ENCODE data around the gene OR5H2. TPM values are rescaled to one million over a fixed set of nuclear protein-coding genes. Genes with fewer than 3 reads are reported as not detected.

The OR5H2 gene
- total RNA-seq, 3 donors from 2014 or later (not counting 1 experiment from before 2014, with no cell fraction given) = not detected

DNA sequence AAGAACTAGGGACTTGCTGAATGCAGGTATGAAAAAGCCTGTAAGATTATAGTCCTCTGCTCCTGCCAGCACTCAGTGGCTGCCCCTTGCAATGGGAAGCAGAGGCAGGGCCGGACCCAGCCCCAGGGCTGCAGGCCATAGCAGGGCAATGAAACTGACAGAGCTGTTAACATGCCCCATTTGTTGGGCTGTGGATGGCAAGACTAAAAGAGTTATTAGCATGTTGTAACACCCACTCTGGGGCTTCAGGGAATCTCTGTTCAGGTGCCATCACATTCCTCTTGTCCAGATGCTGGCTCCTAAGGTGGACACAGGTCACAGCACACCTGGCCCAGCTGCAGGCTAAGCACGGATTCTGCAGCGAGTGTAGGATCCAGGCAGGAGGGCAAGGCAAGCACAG lies 7.4 kb upstream of the OR5H2 start:
- Histone ChIP-seq H3K4me3 (ENCODE audit: low read length) (no peak overlapping the region), H3K4me1 (ENCODE audit: control insufficient read depth, insufficient read depth, low read length) (no peaks in the 10 kb centered on the region), H3K27ac (ENCODE audit: low read length) (no peak overlapping the region), H3K36me3 (ENCODE audit: control insufficient read depth, insufficient read depth, low read length) (no peaks in the 10 kb centered on the region), H3K27me3 (ENCODE audit: control insufficient read depth, insufficient read depth, low read length) (no peaks in the 10 kb centered on the region), H3K9me3 (ENCODE audit: control insufficient read depth, insufficient read depth, low read length) (peaks cover 3% of the 10 kb centered on the region)
- no peaks in the 10 kb centered on the region for H3K4me1 Mint-ChIP-seq
- no peak for ATAC-seq
- H3K4me3 Mint-ChIP-seq = no peak overlapping the region
- H3K9me3 Mint-ChIP-seq = peaks cover 7 to 10% of the 10 kb centered on the region in 2 donors
- H3K27me3 Mint-ChIP-seq (ENCODE audit: low read depth in 2 of 2) = peaks cover 0 to 2% of the 10 kb centered on the region in 2 donors
- WGBS (ENCODE audit: insufficient coverage) = 84% methylated on average over 3 of the region's 3 CpGs
- H3K36me3 Mint-ChIP-seq = peaks cover 6% of the 10 kb centered on the region
- intact Hi-C loops (cut with micrococcal nuclease) = no loop called here
- H3K27ac Mint-ChIP-seq = no peak overlapping the region
- TF ChIP-seq CTCF (IDR thresholded peaks at IDR 0.05) = no peak
- no peak for DNase-seq

DNA sequence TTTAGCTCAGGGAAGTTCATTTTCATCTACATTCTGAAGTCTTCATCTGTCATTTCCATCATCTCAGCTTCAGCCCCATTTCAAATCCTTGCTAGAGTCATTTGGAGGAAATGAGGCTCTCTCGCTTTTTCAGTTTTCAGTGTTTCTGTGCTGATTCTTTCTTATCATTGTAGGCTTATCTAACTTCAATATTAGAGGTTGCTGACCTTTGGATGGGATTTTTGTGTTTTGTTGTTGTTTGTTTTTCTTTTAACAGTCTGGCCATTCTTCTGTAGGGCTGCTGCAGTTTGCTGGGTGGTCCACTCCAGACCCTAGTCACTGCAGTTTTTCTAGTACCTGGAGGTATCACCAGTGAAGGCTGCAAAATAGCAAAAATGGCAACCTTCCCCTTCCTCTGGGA lies 8.6 kb downstream of the OR5H2 start:
- no peaks in the 10 kb centered on the region for H3K36me3 Mint-ChIP-seq
- Histone ChIP-seq H3K27ac (ENCODE audit: low read length) (no peak overlapping the region), H3K4me1 (ENCODE audit: control insufficient read depth, insufficient read depth, low read length) (no peaks in the 10 kb centered on the region), H3K36me3 (ENCODE audit: control insufficient read depth, insufficient read depth, low read length) (no peaks in the 10 kb centered on the region), H3K4me3 (ENCODE audit: low read length) (no peak overlapping the region), H3K9me3 (ENCODE audit: control insufficient read depth, insufficient read depth, low read length) (no peaks in the 10 kb centered on the region), H3K27me3 (ENCODE audit: control insufficient read depth, insufficient read depth, low read length) (no peaks in the 10 kb centered on the region)
- no peak overlapping the region for H3K27ac Mint-ChIP-seq
- H3K4me3 Mint-ChIP-seq = no peak overlapping the region
- no peak for TF ChIP-seq CTCF (IDR thresholded peaks at IDR 0.05)
- H3K27me3 Mint-ChIP-seq (ENCODE audit: low read depth in 2 of 2) = peaks cover 0 to 3% of the 10 kb centered on the region in 2 donors
- no peak for DNase-seq
- H3K9me3 Mint-ChIP-seq = peaks cover 4 to 7% of the 10 kb centered on the region in 2 donors
- H3K4me1 Mint-ChIP-seq = no peaks in the 10 kb centered on the region
- no peak for ATAC-seq
- 100% methylated on average over 1 of the region's 1 CpG for WGBS (ENCODE audit: insufficient coverage)
- intact Hi-C loops (cut with micrococcal nuclease) = no loop called here

DNA sequence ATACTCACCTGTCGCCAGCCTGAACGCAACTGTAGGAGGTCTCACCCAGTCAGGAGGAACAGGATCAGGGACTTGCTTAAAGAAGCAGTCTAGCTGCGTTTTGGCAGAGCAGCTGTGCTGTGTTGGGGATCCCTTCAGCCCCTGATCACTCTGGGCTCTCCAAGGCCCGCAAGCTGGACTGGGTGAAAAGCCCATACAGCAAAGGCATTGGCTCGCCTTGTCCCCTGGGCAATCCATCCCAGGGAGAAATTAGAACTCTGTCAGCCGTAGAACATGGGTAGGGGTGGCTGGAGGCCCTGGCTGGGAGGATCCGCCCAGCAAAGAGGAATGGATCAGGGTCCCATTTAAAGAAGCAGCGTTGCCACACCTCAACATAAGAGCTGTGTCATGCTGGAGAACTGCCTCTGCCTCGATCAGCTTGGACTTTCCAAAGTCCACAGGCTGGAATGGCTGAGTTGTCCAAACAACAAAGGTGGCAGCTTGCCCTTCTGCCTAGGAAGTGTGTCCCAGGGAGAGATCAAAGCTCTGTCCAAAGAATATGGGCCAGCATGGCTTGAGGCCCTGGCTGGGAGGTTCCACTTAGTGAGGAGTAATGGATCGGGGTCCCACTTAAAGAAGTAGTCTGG lies 9.1 kb downstream of the OR5H2 start:
- Mint-ChIP-seq H3K36me3 (no peaks in the 10 kb centered on the region), H3K9me3 (peaks cover 4 to 7% of the 10 kb centered on the region in 2 donors), H3K27ac (no peak overlapping the region), H3K4me3 (no peak overlapping the region), H3K27me3 (ENCODE audit: low read depth in 2 of 2) (peaks cover 0 to 3% of the 10 kb centered on the region in 2 donors), H3K4me1 (no peaks in the 10 kb centered on the region)
- Histone ChIP-seq H3K9me3 (ENCODE audit: control insufficient read depth, insufficient read depth, low read length) (no peaks in the 10 kb centered on the region), H3K4me3 (ENCODE audit: low read length) (no peak overlapping the region), H3K27me3 (ENCODE audit: control insufficient read depth, insufficient read depth, low read length) (no peaks in the 10 kb centered on the region), H3K36me3 (ENCODE audit: control insufficient read depth, insufficient read depth, low read length) (no peaks in the 10 kb centered on the region), H3K4me1 (ENCODE audit: control insufficient read depth, insufficient read depth, low read length) (no peaks in the 10 kb centered on the region), H3K27ac (ENCODE audit: low read length) (no peak overlapping the region)
- 83% methylated on average over 10 of the region's 10 CpGs for WGBS (ENCODE audit: insufficient coverage)
- no peak for TF ChIP-seq CTCF (IDR thresholded peaks at IDR 0.05)
- no peak for ATAC-seq
- intact Hi-C loops (cut with micrococcal nuclease) = no loop called here
- no peak for DNase-seq

GRCh38 chr3:98322101-98322500 lies 39.8 kb downstream of the OR5H2 start:
- ATAC-seq (no peak), DNase-seq (no peak)
- no peaks in the 10 kb centered on the region for H3K27me3 ChIP-seq (ENCODE audit: control insufficient read depth, insufficient read depth, low read length)
- WGBS (ENCODE audit: insufficient coverage) = 67% methylated on average over 1 of the region's 2 CpGs
- H3K27me3 Mint-ChIP-seq (ENCODE audit: low read depth in 2 of 2) = peaks cover 8% of the 10 kb centered on the region in 2 donors
- H3K36me3 ChIP-seq (ENCODE audit: control insufficient read depth, insufficient read depth, low read length) = no peaks in the 10 kb centered on the region
- no peaks in the 10 kb centered on the region for H3K36me3 Mint-ChIP-seq
- H3K27ac ChIP-seq (ENCODE audit: low read length) = no peak overlapping the region
- H3K4me1 ChIP-seq (ENCODE audit: control insufficient read depth, insufficient read depth, low read length) = no peaks in the 10 kb centered on the region
- no peak overlapping the region for H3K4me3 Mint-ChIP-seq
- no peaks in the 10 kb centered on the region for H3K9me3 ChIP-seq (ENCODE audit: control insufficient read depth, insufficient read depth, low read length)
- H3K4me1 Mint-ChIP-seq = no peaks in the 10 kb centered on the region
- intact Hi-C loops (cut with micrococcal nuclease) = no loop called here
- H3K9me3 Mint-ChIP-seq = no peaks in the 10 kb centered on the region
- TF ChIP-seq CTCF (IDR thresholded peaks at IDR 0.05) = no peak
- H3K4me3 ChIP-seq (ENCODE audit: low read length) = no peak overlapping the region
- H3K27ac Mint-ChIP-seq = no peak overlapping the region

All from natural killer cell (primary cell).